Measurements from ENCODE around the gene MIER3. TPM values are rescaled to one million over a fixed set of nuclear protein-coding genes. Genes with fewer than 3 reads are reported as not detected.

Gene MIER3
- polyA plus RNA-seq, 1 donor from 2014 or later: 51.8 TPM

DNA sequence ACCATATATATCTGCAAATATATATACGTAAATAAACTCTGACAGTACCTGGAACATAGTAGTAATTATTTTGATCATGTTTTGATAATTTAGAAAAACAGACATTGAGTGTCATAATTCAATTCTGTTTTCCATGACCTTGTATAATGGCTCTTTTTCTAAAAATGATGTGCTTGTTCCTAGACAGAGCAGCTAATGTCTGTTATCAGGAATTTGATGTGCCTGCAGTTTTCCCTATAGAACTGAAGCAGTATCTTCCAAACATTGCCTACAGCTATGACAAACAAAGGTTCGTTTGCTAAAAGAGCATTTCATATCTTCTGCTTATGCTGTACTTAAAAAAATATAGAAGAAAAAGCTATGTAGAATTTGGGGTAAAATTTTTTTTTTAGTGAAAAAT is 37.2 kb downstream of the MIER3 start:
- H3F3A ChIP-seq (ENCODE audit: insufficient read depth, low read length, poor library complexity, severe bottlenecking): no peaks in the 10 kb centered on the region
- no peaks in the 10 kb centered on the region for H3K9me3 ChIP-seq (ENCODE audit: low read length)
- H3K27ac ChIP-seq (ENCODE audit: low read length): no peak overlapping the region
- no peaks in the 10 kb centered on the region for H4K20me1 ChIP-seq (ENCODE audit: insufficient read depth)
- H3K27me3 ChIP-seq (ENCODE audit: insufficient read depth, low read depth, low read length): no peaks in the 10 kb centered on the region
- no peak overlapping the region for H3K9ac ChIP-seq (ENCODE audit: low read length)
- H3K79me2 ChIP-seq (replicated peaks; ENCODE audit: insufficient read depth, low read length): no peaks in the 10 kb centered on the region
- H2AFZ ChIP-seq (ENCODE audit: low read depth, low read length): no peak overlapping the region
- no peak overlapping the region for H3K4me2 ChIP-seq (ENCODE audit: low read length)
- H3K4me3 ChIP-seq (ENCODE audit: low read length): no peak overlapping the region
- TF ChIP-seq EZH2 (IDR thresholded peaks at IDR 0.05; ENCODE audit: borderline replicate concordance, insufficient read depth, low read length, poor library complexity, severe bottlenecking) (no peak), SMC3 (conservative IDR thresholded peaks at IDR 0.05; ENCODE audit: poor library complexity) (no peak), RAD21 (conservative IDR thresholded peaks at IDR 0.05) (no peak), MXI1 (conservative IDR thresholded peaks at IDR 0.05; ENCODE audit: poor library complexity, severe bottlenecking) (no peak), POLR2AphosphoS5 (IDR thresholded peaks at IDR 0.05) (no peak), TAF1 (IDR thresholded peaks at IDR 0.05; ENCODE audit: low read depth) (no peak), EP300 (conservative IDR thresholded peaks at IDR 0.05; ENCODE audit: poor library complexity, severe bottlenecking) (no peak)
- TF ChIP-seq, protein P1, sequence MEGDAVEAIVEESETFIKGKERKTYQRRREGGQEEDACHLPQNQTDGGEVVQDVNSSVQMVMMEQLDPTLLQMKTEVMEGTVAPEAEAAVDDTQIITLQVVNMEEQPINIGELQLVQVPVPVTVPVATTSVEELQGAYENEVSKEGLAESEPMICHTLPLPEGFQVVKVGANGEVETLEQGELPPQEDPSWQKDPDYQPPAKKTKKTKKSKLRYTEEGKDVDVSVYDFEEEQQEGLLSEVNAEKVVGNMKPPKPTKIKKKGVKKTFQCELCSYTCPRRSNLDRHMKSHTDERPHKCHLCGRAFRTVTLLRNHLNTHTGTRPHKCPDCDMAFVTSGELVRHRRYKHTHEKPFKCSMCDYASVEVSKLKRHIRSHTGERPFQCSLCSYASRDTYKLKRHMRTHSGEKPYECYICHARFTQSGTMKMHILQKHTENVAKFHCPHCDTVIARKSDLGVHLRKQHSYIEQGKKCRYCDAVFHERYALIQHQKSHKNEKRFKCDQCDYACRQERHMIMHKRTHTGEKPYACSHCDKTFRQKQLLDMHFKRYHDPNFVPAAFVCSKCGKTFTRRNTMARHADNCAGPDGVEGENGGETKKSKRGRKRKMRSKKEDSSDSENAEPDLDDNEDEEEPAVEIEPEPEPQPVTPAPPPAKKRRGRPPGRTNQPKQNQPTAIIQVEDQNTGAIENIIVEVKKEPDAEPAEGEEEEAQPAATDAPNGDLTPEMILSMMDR (IDR thresholded peaks at IDR 0.05; ENCODE audit: poor library complexity, severe bottlenecking): no peak
- TF ChIP-seq, protein P2, sequence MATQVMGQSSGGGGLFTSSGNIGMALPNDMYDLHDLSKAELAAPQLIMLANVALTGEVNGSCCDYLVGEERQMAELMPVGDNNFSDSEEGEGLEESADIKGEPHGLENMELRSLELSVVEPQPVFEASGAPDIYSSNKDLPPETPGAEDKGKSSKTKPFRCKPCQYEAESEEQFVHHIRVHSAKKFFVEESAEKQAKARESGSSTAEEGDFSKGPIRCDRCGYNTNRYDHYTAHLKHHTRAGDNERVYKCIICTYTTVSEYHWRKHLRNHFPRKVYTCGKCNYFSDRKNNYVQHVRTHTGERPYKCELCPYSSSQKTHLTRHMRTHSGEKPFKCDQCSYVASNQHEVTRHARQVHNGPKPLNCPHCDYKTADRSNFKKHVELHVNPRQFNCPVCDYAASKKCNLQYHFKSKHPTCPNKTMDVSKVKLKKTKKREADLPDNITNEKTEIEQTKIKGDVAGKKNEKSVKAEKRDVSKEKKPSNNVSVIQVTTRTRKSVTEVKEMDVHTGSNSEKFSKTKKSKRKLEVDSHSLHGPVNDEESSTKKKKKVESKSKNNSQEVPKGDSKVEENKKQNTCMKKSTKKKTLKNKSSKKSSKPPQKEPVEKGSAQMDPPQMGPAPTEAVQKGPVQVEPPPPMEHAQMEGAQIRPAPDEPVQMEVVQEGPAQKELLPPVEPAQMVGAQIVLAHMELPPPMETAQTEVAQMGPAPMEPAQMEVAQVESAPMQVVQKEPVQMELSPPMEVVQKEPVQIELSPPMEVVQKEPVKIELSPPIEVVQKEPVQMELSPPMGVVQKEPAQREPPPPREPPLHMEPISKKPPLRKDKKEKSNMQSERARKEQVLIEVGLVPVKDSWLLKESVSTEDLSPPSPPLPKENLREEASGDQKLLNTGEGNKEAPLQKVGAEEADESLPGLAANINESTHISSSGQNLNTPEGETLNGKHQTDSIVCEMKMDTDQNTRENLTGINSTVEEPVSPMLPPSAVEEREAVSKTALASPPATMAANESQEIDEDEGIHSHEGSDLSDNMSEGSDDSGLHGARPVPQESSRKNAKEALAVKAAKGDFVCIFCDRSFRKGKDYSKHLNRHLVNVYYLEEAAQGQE (IDR thresholded peaks at IDR 0.05; ENCODE audit: borderline replicate concordance): no peak
- no peaks in the 10 kb centered on the region for H3K9me2 ChIP-seq (ENCODE audit: insufficient read depth, low read length)
- H3K36me3 ChIP-seq (ENCODE audit: insufficient read depth, low read length): no peaks in the 10 kb centered on the region

DNA sequence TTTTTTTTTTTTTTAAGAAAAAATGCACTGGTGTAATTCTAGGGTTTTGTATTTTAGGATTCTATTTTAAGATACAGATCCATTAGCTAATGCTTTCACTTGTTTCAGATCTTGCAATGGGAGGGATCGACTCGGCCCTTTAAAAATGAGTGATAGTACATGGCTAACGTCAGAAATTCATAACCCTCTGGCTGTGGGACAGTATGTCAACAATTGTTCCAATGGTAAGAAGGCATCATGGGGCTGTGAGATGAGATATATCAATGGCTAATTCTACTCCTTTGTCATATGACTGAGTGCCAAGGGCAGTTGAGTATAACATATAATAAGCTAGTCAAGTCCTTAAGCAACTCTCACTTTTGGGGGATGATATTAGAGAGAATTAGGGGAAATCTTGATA is 38.2 kb downstream of the MIER3 start:
- H3K4me2 ChIP-seq (ENCODE audit: low read length): no peak overlapping the region
- H3K9me3 ChIP-seq (ENCODE audit: low read length): no peaks in the 10 kb centered on the region
- no peaks in the 10 kb centered on the region for H3K79me2 ChIP-seq (replicated peaks; ENCODE audit: insufficient read depth, low read length)
- H3K27me3 ChIP-seq (ENCODE audit: insufficient read depth, low read depth, low read length): no peaks in the 10 kb centered on the region
- no peaks in the 10 kb centered on the region for H3K36me3 ChIP-seq (ENCODE audit: insufficient read depth, low read length)
- no peak overlapping the region for H3K9ac ChIP-seq (ENCODE audit: low read length)
- no peaks in the 10 kb centered on the region for H3F3A ChIP-seq (ENCODE audit: insufficient read depth, low read length, poor library complexity, severe bottlenecking)
- H2AFZ ChIP-seq (ENCODE audit: low read depth, low read length): no peak overlapping the region
- no peak overlapping the region for H3K27ac ChIP-seq (ENCODE audit: low read length)
- no peak overlapping the region for H3K4me3 ChIP-seq (ENCODE audit: low read length)
- no peaks in the 10 kb centered on the region for H3K9me2 ChIP-seq (ENCODE audit: insufficient read depth, low read length)
- no peaks in the 10 kb centered on the region for H4K20me1 ChIP-seq (ENCODE audit: insufficient read depth)
- TF ChIP-seq, protein P2 (IDR thresholded peaks at IDR 0.05; ENCODE audit: borderline replicate concordance): no peak
- no peak for TF ChIP-seq SMC3 (conservative IDR thresholded peaks at IDR 0.05; ENCODE audit: poor library complexity)
- TF ChIP-seq RAD21 (conservative IDR thresholded peaks at IDR 0.05): no peak
- no peak for TF ChIP-seq MXI1 (conservative IDR thresholded peaks at IDR 0.05; ENCODE audit: poor library complexity, severe bottlenecking)
- TF ChIP-seq POLR2AphosphoS5 (IDR thresholded peaks at IDR 0.05): no peak
- TF ChIP-seq, protein P1 (IDR thresholded peaks at IDR 0.05; ENCODE audit: poor library complexity, severe bottlenecking): no peak
- TF ChIP-seq TAF1 (IDR thresholded peaks at IDR 0.05; ENCODE audit: low read depth): no peak
- no peak for TF ChIP-seq EZH2 (IDR thresholded peaks at IDR 0.05; ENCODE audit: borderline replicate concordance, insufficient read depth, low read length, poor library complexity, severe bottlenecking)
- TF ChIP-seq EP300 (conservative IDR thresholded peaks at IDR 0.05; ENCODE audit: poor library complexity, severe bottlenecking): no peak
